ENCODE measurements around the gene ALDH4A1. TPM values are rescaled to one million over a fixed set of nuclear protein-coding genes. Genes with fewer than 3 reads are reported as not detected.
A peak's percentile ranks its signal among the peaks of the same experiment; 100 is the strongest.

The ALDH4A1 gene
- total and polyA plus RNA-seq, 4 donors = 162 to 424 (median 244) TPM

DNA sequence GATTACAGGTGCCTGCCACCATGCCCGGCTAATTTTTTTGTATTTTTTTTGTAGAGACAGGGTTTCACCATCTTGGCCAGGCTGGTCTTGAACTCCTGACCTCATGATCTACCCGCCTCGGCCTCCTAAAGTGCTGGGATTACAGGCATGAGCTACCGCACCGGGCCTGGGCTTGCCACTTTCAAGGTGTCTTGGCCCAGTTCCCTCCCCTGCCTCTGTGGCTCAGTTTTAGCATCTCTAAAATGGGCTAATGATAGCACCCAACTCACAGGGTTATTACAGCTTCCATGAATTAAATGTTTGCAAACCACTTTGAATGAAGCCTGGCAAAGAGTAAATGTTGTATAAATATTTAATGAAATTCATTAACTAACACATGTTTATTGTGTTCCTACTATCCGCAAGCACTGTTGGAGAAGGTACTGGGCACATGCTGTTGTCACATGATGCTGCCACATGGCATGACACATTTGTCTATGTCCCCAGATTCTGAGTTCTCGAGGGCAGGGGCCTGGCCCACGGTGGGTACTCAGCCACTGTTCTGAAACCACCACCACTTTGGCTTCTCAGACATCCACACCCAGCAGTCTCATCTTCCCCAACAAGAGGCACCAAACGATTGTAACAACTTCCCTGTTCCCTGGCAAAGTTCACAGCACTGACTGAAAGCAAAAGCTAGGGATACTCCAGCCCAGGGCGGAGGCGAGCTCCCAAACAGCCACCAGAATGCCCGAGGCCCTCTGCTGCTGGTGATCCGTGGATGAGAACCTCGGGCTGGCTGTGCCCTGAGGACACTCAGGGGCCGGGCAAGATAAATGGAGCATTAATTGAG is 44.4 kb upstream of the ALDH4A1 start:
- WGBS = 79% methylated on average over 15 of the region's 15 CpGs
- DNase-seq (ENCODE audit: low spot score) = no peak
- no peaks in the 10 kb centered on the region for H3K9me3 ChIP-seq (ENCODE audit: control insufficient read depth in 4 of 4, low read length in 3 of 4)
- TF ChIP-seq, protein P1, sequence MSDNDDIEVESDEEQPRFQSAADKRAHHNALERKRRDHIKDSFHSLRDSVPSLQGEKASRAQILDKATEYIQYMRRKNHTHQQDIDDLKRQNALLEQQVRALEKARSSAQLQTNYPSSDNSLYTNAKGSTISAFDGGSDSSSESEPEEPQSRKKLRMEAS (IDR thresholded peaks at IDR 0.05) = no peak
- no peak for TF ChIP-seq REST (IDR thresholded peaks at IDR 0.05)
- TF ChIP-seq FOXA2 (IDR thresholded peaks at IDR 0.05) = no peak
- TF ChIP-seq HNF4A (conservative IDR thresholded peaks at IDR 0.05) = no peak
- no peak for TF ChIP-seq GABPA (IDR thresholded peaks at IDR 0.05 in 1 of 2, conservative IDR thresholded peaks at IDR 0.05 in 1 of 2)
- TF ChIP-seq ZBTB33 (IDR thresholded peaks at IDR 0.05) = no peak
- no peak for TF ChIP-seq TAF1 (conservative IDR thresholded peaks at IDR 0.05)
- no peak for TF ChIP-seq YY1 (IDR thresholded peaks at IDR 0.05)
- TF ChIP-seq SP1 (IDR thresholded peaks at IDR 0.05) = no peak
- no peak for TF ChIP-seq NR2F2 (IDR thresholded peaks at IDR 0.05)
- TF ChIP-seq JUND (IDR thresholded peaks at IDR 0.05) = no peak
- TF ChIP-seq HNF4G (IDR thresholded peaks at IDR 0.05) = no peak
- no peak for TF ChIP-seq EGR1 (IDR thresholded peaks at IDR 0.05; ENCODE audit: low read depth in 2 of 2)
- no peak for TF ChIP-seq FOXA1 (IDR thresholded peaks at IDR 0.05)
- H3K4me3 ChIP-seq (ENCODE audit: low read depth in 1 of 3, low read length in 3 of 3) = no peak overlapping the region
- H3K4me1 ChIP-seq (ENCODE audit: control insufficient read depth in 4 of 4, insufficient read depth in 4 of 4, low read length in 3 of 4) = peaks cover 20 to 57% (median 41%) of the 10 kb centered on the region in 4 donors
- H3K27ac ChIP-seq (ENCODE audit: low read depth in 1 of 2, low read length in 2 of 2) = peak overlapping the region in 1 of 2 donors; percentile 36
- no peaks in the 10 kb centered on the region for H3K36me3 ChIP-seq (ENCODE audit: control insufficient read depth in 4 of 4, insufficient read depth in 3 of 4, low read depth in 1 of 4, low read length in 3 of 4)
- H3K27me3 ChIP-seq (ENCODE audit: control insufficient read depth in 4 of 4, insufficient read depth in 4 of 4, low read length in 3 of 4) = no peaks in the 10 kb centered on the region
- H3K9ac ChIP-seq (ENCODE audit: low read depth in 1 of 2, low read length in 2 of 2) = no peak overlapping the region

DNA sequence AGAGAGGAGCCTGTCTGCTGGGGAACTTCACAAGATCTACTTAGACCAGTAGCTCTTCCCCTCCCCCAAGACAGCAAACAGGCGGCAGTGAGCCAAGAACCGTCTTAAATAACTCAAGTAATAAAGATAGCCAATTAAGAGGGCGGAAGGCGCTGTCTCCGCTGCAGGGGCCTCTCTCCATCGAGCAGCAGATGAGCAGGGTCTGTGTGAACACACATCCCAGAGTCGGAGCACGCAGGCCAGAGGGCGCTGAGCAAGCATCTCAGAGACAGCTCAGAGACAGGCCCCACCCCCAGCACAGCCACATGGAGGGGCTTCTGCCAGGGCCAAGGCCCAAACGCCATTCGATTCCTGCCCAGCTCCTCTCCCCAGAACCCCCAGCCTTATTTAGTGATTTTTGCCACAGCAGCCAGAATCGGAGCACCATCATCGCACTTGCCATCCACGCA is 43.1 kb upstream of the ALDH4A1 start:
- H3K9ac ChIP-seq (ENCODE audit: low read depth in 1 of 2, low read length in 2 of 2) = no peak overlapping the region
- peaks cover 14 to 46% (median 32%) of the 10 kb centered on the region in 4 donors for H3K4me1 ChIP-seq (ENCODE audit: control insufficient read depth in 4 of 4, insufficient read depth in 4 of 4, low read length in 3 of 4)
- no peak overlapping the region for H3K4me3 ChIP-seq (ENCODE audit: low read depth in 1 of 3, low read length in 3 of 3)
- WGBS = 75% methylated on average over 14 of the region's 14 CpGs
- no peaks in the 10 kb centered on the region for H3K27me3 ChIP-seq (ENCODE audit: control insufficient read depth in 4 of 4, insufficient read depth in 4 of 4, low read length in 3 of 4)
- TF ChIP-seq HNF4G (IDR thresholded peaks at IDR 0.05) = no peak
- H3K27ac ChIP-seq (ENCODE audit: low read depth in 1 of 2, low read length in 2 of 2) = no peak overlapping the region
- no peaks in the 10 kb centered on the region for H3K9me3 ChIP-seq (ENCODE audit: control insufficient read depth in 4 of 4, low read length in 3 of 4)
- DNase-seq (ENCODE audit: low spot score) = no peak
- no peaks in the 10 kb centered on the region for H3K36me3 ChIP-seq (ENCODE audit: control insufficient read depth in 4 of 4, insufficient read depth in 3 of 4, low read depth in 1 of 4, low read length in 3 of 4)

Data from liver (tissue), 9 donors.